DOHH2 (cell line): ENCODE data around the gene TTC39B.

Source experiments
- H3F3A ChIP-seq: fragments of 200-600 bp; sonication (generic), shearing (Covaris generic); 2 replicates; pipeline ENCODE4 v1.6.0; 2016; ENCODE audit warnings: antibody characterized with exemption, mild to moderate bottlenecking; ENCODE audit not compliant: control insufficient read depth, insufficient read depth
- H3K27ac ChIP-seq: fragments of 200-600 bp; sonication (generic); 2 replicates; pipeline ENCODE4 v1.5.1; 2014; ENCODE audit warnings: low read depth, mild to moderate bottlenecking, low read length, moderate library complexity
- H3K27me3 ChIP-seq: fragments of 200-600 bp; sonication (generic); 2 replicates; pipeline ENCODE4 v1.6.1; 2014; ENCODE audit warnings: mild to moderate bottlenecking, low read length, mixed read lengths; ENCODE audit not compliant: control insufficient read depth
- H3K36me3 ChIP-seq: fragments of 200-600 bp; sonication (generic); 2 replicates; pipeline ENCODE4 v1.6.1; 2014; ENCODE audit warnings: mild to moderate bottlenecking, low read length, moderate library complexity, mixed read lengths; ENCODE audit not compliant: control insufficient read depth
- H3K4me1 ChIP-seq: fragments of 200-600 bp; sonication (generic); 2 replicates; pipeline ENCODE4 v1.6.1; 2014; ENCODE audit warnings: mild to moderate bottlenecking, low read length, mixed read lengths; ENCODE audit not compliant: control insufficient read depth
- H3K4me2 ChIP-seq: fragments of 200-600 bp; sonication (generic); 2 replicates; pipeline ENCODE4 v1.6.0; 2014; ENCODE audit warnings: mild to moderate bottlenecking, low read length, moderate library complexity
- H3K4me3 ChIP-seq: fragments of 200-600 bp; sonication (generic); 2 replicates; pipeline ENCODE4 v1.5.1; 2014; ENCODE audit warnings: mild to moderate bottlenecking, low read length, mixed read lengths
- H3K79me2 ChIP-seq: fragments of 200-600 bp; sonication (generic); 2 replicates; pipeline ENCODE4 v1.6.1; 2014; ENCODE audit warnings: mild to moderate bottlenecking, low read length, mixed read lengths; ENCODE audit not compliant: control insufficient read depth
- H3K9me2 ChIP-seq: fragments of 200-600 bp; sonication (generic); replicated peaks from 2 replicates; pipeline ENCODE4 v1.6.1; 2014; ENCODE audit warnings: mild to moderate bottlenecking, low read length, mixed read lengths; ENCODE audit not compliant: control insufficient read depth
- H3K9me3 ChIP-seq: fragments of 200-600 bp; sonication (generic); 2 replicates; pipeline ENCODE4 v1.6.1; 2014; ENCODE audit warnings: antibody characterized with exemption, low read length, mixed read lengths; ENCODE audit not compliant: control insufficient read depth, insufficient read depth
- H4K20me1 ChIP-seq: fragments of 200-600 bp; sonication (generic); 2 replicates; pipeline ENCODE4 v1.6.0; 2014; ENCODE audit warnings: low read depth, mild to moderate bottlenecking, antibody characterized with exemption, low read length, moderate library complexity; ENCODE audit not compliant: control insufficient read depth, insufficient read depth
- EZH2phosphoT487 ChIP-seq: fragments of 200-600 bp; sonication (generic); IDR thresholded peaks from 2 replicates; pipeline ENCODE4 v1.6.1; 2017; ENCODE audit warnings: borderline replicate concordance, mild to moderate bottlenecking, antibody characterized with exemption, low read length, moderate library complexity, mixed read lengths
- TF ChIP-seq, protein P1 (sequence below): fragments of 200-600 bp; sonication (generic); IDR thresholded peaks from one replicate; pipeline ENCODE4 v1.5.1; 2014; ENCODE audit warnings: antibody characterized with exemption, mild to moderate bottlenecking, low read depth, low read length; ENCODE audit not compliant: poor library complexity, severe bottlenecking

The TTC39B gene

DNA sequence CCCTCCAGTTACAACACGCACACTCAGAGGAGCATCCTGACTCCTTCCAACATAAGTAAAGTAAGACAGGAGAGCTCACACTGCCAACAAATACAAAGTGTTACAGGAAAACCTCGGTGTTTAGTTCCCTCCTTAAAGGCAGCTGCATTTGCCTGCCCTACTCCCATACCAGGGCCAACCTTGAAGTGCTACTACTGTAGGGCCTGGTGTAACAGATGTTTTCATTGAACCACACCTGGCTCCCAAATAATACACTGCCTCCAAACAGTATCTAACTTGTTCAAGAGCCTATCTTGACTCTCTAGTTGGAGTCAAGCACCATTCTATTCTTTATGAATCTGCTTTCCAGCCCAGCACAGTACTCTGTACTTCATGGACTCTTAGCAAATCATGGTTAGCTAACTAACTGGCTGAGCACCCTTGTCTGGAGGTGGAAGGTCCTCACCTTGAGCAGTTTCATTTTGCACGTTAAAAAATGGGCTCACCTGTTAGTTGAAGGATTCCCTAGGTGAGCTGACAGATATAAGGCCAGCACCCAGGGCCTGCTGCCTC lies 34.6 kb downstream of the TTC39B start:
- TF ChIP-seq, protein P1, sequence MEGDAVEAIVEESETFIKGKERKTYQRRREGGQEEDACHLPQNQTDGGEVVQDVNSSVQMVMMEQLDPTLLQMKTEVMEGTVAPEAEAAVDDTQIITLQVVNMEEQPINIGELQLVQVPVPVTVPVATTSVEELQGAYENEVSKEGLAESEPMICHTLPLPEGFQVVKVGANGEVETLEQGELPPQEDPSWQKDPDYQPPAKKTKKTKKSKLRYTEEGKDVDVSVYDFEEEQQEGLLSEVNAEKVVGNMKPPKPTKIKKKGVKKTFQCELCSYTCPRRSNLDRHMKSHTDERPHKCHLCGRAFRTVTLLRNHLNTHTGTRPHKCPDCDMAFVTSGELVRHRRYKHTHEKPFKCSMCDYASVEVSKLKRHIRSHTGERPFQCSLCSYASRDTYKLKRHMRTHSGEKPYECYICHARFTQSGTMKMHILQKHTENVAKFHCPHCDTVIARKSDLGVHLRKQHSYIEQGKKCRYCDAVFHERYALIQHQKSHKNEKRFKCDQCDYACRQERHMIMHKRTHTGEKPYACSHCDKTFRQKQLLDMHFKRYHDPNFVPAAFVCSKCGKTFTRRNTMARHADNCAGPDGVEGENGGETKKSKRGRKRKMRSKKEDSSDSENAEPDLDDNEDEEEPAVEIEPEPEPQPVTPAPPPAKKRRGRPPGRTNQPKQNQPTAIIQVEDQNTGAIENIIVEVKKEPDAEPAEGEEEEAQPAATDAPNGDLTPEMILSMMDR = no peak
- TF ChIP-seq EZH2phosphoT487 = no peak
- no peaks in the 10 kb centered on the region for H3F3A ChIP-seq
- no peaks in the 10 kb centered on the region for H3K9me2 ChIP-seq
- no peaks in the 10 kb centered on the region for H3K79me2 ChIP-seq
- no peaks in the 10 kb centered on the region for H3K9me3 ChIP-seq
- H3K36me3 ChIP-seq = no peaks in the 10 kb centered on the region
- no peak overlapping the region for H3K27ac ChIP-seq
- H3K4me1 ChIP-seq = no peaks in the 10 kb centered on the region
- no peaks in the 10 kb centered on the region for H3K27me3 ChIP-seq
- H3K4me3 ChIP-seq = no peak overlapping the region
- no peaks in the 10 kb centered on the region for H4K20me1 ChIP-seq
- no peak overlapping the region for H3K4me2 ChIP-seq

DNA sequence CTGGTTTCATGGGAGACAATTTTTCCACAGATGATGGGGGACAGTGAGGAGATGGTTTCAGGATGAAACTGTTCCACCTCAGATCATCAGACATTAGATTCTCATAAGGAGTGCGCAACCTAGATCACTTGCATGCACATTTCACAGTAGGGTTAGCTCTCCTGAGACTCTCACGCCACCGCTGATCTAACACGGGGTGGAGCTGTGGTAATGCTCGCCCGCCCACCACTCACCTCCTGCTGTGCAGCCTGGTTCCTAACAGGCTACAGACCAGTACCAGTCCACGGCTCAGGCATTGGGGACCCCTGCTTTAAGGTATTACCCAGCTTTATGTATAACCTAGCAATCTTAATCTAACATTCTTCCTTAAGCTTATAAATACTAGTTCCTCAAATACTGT lies 35.6 kb downstream of the TTC39B start:
- H3F3A ChIP-seq = no peaks in the 10 kb centered on the region
- H3K9me3 ChIP-seq = no peaks in the 10 kb centered on the region
- H3K4me3 ChIP-seq = no peak overlapping the region
- no peak overlapping the region for H3K27ac ChIP-seq
- H3K4me2 ChIP-seq = no peak overlapping the region
- H3K27me3 ChIP-seq = no peaks in the 10 kb centered on the region
- no peaks in the 10 kb centered on the region for H3K79me2 ChIP-seq
- no peaks in the 10 kb centered on the region for H3K4me1 ChIP-seq
- TF ChIP-seq, protein P1 = no peak
- no peak for TF ChIP-seq EZH2phosphoT487
- H3K36me3 ChIP-seq = no peaks in the 10 kb centered on the region
- no peaks in the 10 kb centered on the region for H4K20me1 ChIP-seq
- H3K9me2 ChIP-seq = no peaks in the 10 kb centered on the region

DNA sequence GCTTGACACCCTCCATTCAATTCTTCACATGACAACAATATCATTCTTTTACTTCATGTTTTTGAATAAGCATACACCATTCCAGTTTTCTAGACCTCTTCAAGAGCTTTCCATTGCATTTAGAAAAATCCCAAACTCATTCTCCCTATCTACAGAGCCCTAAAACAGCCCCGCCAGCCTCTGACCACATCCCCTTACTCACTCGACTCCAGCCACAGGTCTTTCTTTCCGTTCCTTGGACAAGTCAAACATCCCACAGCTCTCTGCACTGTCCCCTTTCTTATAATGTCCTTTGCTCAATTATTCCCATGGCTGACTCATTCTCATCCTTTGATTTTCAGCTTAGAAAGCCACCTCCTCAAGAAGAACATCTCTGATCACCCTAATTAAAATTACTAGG lies 38.2 kb downstream of the TTC39B start:
- H3K27me3 ChIP-seq = no peaks in the 10 kb centered on the region
- no peak overlapping the region for H3K4me3 ChIP-seq
- no peaks in the 10 kb centered on the region for H3K9me3 ChIP-seq
- TF ChIP-seq, protein P1 = no peak
- no peak for TF ChIP-seq EZH2phosphoT487
- no peaks in the 10 kb centered on the region for H3K4me1 ChIP-seq
- no peaks in the 10 kb centered on the region for H4K20me1 ChIP-seq
- H3F3A ChIP-seq = no peaks in the 10 kb centered on the region
- no peaks in the 10 kb centered on the region for H3K79me2 ChIP-seq
- no peak overlapping the region for H3K4me2 ChIP-seq
- no peaks in the 10 kb centered on the region for H3K9me2 ChIP-seq
- H3K36me3 ChIP-seq = no peaks in the 10 kb centered on the region
- H3K27ac ChIP-seq = no peak overlapping the region
